Caco-2 (cell line): ENCODE data around the gene MBTD1. TPM values are rescaled to one million over a fixed set of nuclear protein-coding genes. Genes with fewer than 3 reads are reported as not detected.

ENCODE experiments used
- BruUV-seq: library from RNA; stranded (reverse); fragments of 400-500 nt; replicated peaks from 2 replicates; lab custom pipeline; 2021; lab: Mats Ljungman, UMichigan
- CTCF ChIA-PET: fragments of 300-600 bp; sonication (Branson Sonifier 250); formaldehyde crosslinking; loops from one replicate; lab custom pipeline; 2022; ENCODE audit warnings: antibody characterized with exemption; lab: Charles Lee
- POLR2A ChIA-PET: fragments of 300-600 bp; sonication (Branson Sonifier 250); formaldehyde crosslinking; loops from one replicate; lab custom pipeline; 2022; ENCODE audit warnings: antibody characterized with exemption; lab: Charles Lee
- DNase-seq, 2 experiments: peaks; one replicate each; pipeline versions ENCODE4 v3.0.0 to v3.0.0-alpha.2; 2020 to 2022
- H3K27me3 ChIP-seq: replicated peaks from 2 replicates; pipeline ENCODE4 v1.6.0; 2011; ENCODE audit warnings: low read length; ENCODE audit not compliant: control insufficient read depth, insufficient read depth
- H3K36me3 ChIP-seq: 2 replicates; pipeline ENCODE4 v1.5.1; 2011; ENCODE audit warnings: low read length; ENCODE audit not compliant: control insufficient read depth, insufficient read depth
- H3K4me1 ChIP-seq: fragments of 250-450 bp; sonication (Bioruptor Pico); 2 replicates; pipeline ENCODE4 v1.5.1; 2020; ENCODE audit warnings: mild to moderate bottlenecking
- H3K4me3 ChIP-seq: 2 replicates; pipeline ENCODE4 v1.5.1; 2011; ENCODE audit warnings: low read depth, mild to moderate bottlenecking, control low read depth, low read length
- H3K9me3 ChIP-seq: fragments of 250-450 bp; sonication (Bioruptor Pico); 2 replicates; pipeline ENCODE4 v1.5.1; 2020; ENCODE audit warnings: mild to moderate bottlenecking, moderate library complexity
- H3K27ac Mint-ChIP-seq: one replicate; pipeline ENCODE4 v1.8.0; 2022; ENCODE audit warnings: mixed read lengths; ENCODE audit not compliant: unreplicated experiment
- H3K27me3 Mint-ChIP-seq: one replicate; pipeline ENCODE4 v1.8.0; 2022; ENCODE audit warnings: mixed read lengths; ENCODE audit not compliant: insufficient read depth, unreplicated experiment
- H3K36me3 Mint-ChIP-seq: one replicate; pipeline ENCODE4 v1.8.0; 2022; ENCODE audit warnings: mild to moderate bottlenecking, mixed read lengths; ENCODE audit not compliant: insufficient read depth, unreplicated experiment
- H3K4me1 Mint-ChIP-seq: one replicate; pipeline ENCODE4 v1.8.0; 2022; ENCODE audit warnings: low read depth, mixed read lengths; ENCODE audit not compliant: unreplicated experiment
- H3K4me3 Mint-ChIP-seq: one replicate; pipeline ENCODE4 v1.8.0; 2022; ENCODE audit warnings: mild to moderate bottlenecking, moderate library complexity, mixed read lengths; ENCODE audit not compliant: unreplicated experiment
- H3K9me3 Mint-ChIP-seq: one replicate; pipeline ENCODE4 v1.8.0; 2022; ENCODE audit warnings: mixed read lengths; ENCODE audit not compliant: unreplicated experiment
- CTCF ChIP-seq, 2 experiments: fragments of 200-600 bp in 1 of 2; IDR thresholded peaks; 1 replicate in 1 of 2; 2 replicates in 1 of 2; pipeline versions ENCODE4 v1.5.1 to v1.8.0; 2011 to 2022; ENCODE audit warnings: antibody characterized with exemption in 1 of 2, control low read depth in 1 of 2, inconsistent platforms in 1 of 2, low read depth in 1 of 2, low read length in 1 of 2, mild to moderate bottlenecking in 1 of 2, moderate library complexity in 1 of 2; ENCODE audit not compliant: insufficient read depth in 1 of 2, severe bottlenecking in 1 of 2, unreplicated experiment in 1 of 2
- intact Hi-C: fragments of 100-400 bp; cut with micrococcal nuclease; formaldehyde crosslinking; loops from one replicate; pipeline ENCODE4 v1.10.0; 2022; ENCODE audit not compliant: unreplicated experiment
- total RNA-seq: library from RNA; stranded (reverse); gene quantifications from 2 replicates; pipeline ENCODE4 v1.2.3, GENCODE V29; 2022

Gene MBTD1
- total RNA-seq, 1 experiment from 2014 or later, result 26.2 TPM

GRCh38 chr17:51135956-51136355 lies 123.9 kb downstream of the MBTD1 start:
- ChIA-PET CTCF (no interaction called here), POLR2A (interaction anchor here (0.6 kb wide), 1 partner anchor 139 kb away, joined by 3 read pairs; no protein-coding TSS in a partner anchor)
- DNase-seq, result no peak
- Histone ChIP-seq H3K27me3 (no peaks in the 10 kb centered on the region), H3K4me1 (peaks cover 23% of the 10 kb centered on the region), H3K4me3 (no peak overlapping the region), H3K9me3 (no peaks in the 10 kb centered on the region), H3K36me3 (no peaks in the 10 kb centered on the region)
- intact Hi-C loops, result no loop called here
- no TSS peak for BruUV-seq
- no peak overlapping the region for H3K27ac Mint-ChIP-seq
- TF ChIP-seq CTCF (IDR thresholded peaks at IDR 0.05; ENCODE audit: insufficient read depth in 1 of 2, low read depth in 1 of 2, low read length in 1 of 2, severe bottlenecking in 1 of 2, unreplicated experiment in 1 of 2), result no peak
- no peaks in the 10 kb centered on the region for H3K27me3 Mint-ChIP-seq
- H3K36me3 Mint-ChIP-seq, result no peaks in the 10 kb centered on the region
- no peaks in the 10 kb centered on the region for H3K9me3 Mint-ChIP-seq
- H3K4me3 Mint-ChIP-seq, result no peak overlapping the region
- peaks cover 16% of the 10 kb centered on the region for H3K4me1 Mint-ChIP-seq

GRCh38 chr17:51133365-51133764 lies 126.5 kb downstream of the MBTD1 start:
- no TSS peak for BruUV-seq
- POLR2A ChIA-PET, result no interaction called here
- H3K27me3 Mint-ChIP-seq, result no peaks in the 10 kb centered on the region

GRCh38 chr17:51132964-51133319 lies 126.9 kb downstream of the MBTD1 start:
- Mint-ChIP-seq H3K9me3 (no peaks in the 10 kb centered on the region), H3K4me3 (no peak overlapping the region), H3K36me3 (no peaks in the 10 kb centered on the region), H3K4me1 (peaks cover 11% of the 10 kb centered on the region), H3K27ac (no peak overlapping the region), H3K27me3 (no peaks in the 10 kb centered on the region)
- no peak for DNase-seq
- peaks cover 21% of the 10 kb centered on the region for H3K4me1 ChIP-seq
- TF ChIP-seq CTCF (IDR thresholded peaks at IDR 0.05; ENCODE audit: insufficient read depth in 1 of 2, low read depth in 1 of 2, low read length in 1 of 2, severe bottlenecking in 1 of 2, unreplicated experiment in 1 of 2), result no peak
- H3K9me3 ChIP-seq, result peaks cover 5% of the 10 kb centered on the region; the same call in 1 of the 2 replicates
- BruUV-seq, result no TSS peak
- ChIA-PET CTCF (no interaction called here), POLR2A (no interaction called here)
- intact Hi-C loops, result no loop called here
- no peaks in the 10 kb centered on the region for H3K36me3 ChIP-seq
- no peaks in the 10 kb centered on the region for H3K27me3 ChIP-seq
- no peak overlapping the region for H3K4me3 ChIP-seq

More at GRCh38 chr17:51133365-51133764, 126.5 kb downstream of the MBTD1 start:
- no peak overlapping the region for H3K27ac Mint-ChIP-seq
- no peaks in the 10 kb centered on the region for H3K36me3 Mint-ChIP-seq
- H3K36me3 ChIP-seq, result no peaks in the 10 kb centered on the region
- H3K4me1 ChIP-seq, result peaks cover 17% of the 10 kb centered on the region
- H3K9me3 ChIP-seq, result peaks cover under 1% of the 10 kb centered on the region; the same call in 1 of the 2 replicates
- TF ChIP-seq CTCF (IDR thresholded peaks at IDR 0.05; ENCODE audit: insufficient read depth in 1 of 2, low read depth in 1 of 2, low read length in 1 of 2, severe bottlenecking in 1 of 2, unreplicated experiment in 1 of 2), result no peak
- intact Hi-C loops, result no loop called here
- peaks cover 10% of the 10 kb centered on the region for H3K4me1 Mint-ChIP-seq
- no peak for DNase-seq
- no peak overlapping the region for H3K4me3 ChIP-seq
- H3K27me3 ChIP-seq, result no peaks in the 10 kb centered on the region
- H3K4me3 Mint-ChIP-seq, result no peak overlapping the region
- H3K9me3 Mint-ChIP-seq, result no peaks in the 10 kb centered on the region
- CTCF ChIA-PET, result no interaction called here
